Activated CD8-positive, alpha-beta memory T cell treated with anti-CD3 and anti-CD28 coated beads, Interleukin-2, amount 50 U/mL, for 48 hours (primary cell): ENCODE measurements around the gene CST7.
A peak's percentile ranks its signal among the peaks of the same experiment; 100 is the strongest.
"Not testable (repeated sequence)": the region's sequence is repeated elsewhere in the genome, so short reads cannot be mapped to it uniquely, and the experiment has no call there.

Experiments
- DNase-seq: peaks from one replicate; pipeline ENCODE4 v3.0.0-alpha.2; 2020

Gene CST7

DNA sequence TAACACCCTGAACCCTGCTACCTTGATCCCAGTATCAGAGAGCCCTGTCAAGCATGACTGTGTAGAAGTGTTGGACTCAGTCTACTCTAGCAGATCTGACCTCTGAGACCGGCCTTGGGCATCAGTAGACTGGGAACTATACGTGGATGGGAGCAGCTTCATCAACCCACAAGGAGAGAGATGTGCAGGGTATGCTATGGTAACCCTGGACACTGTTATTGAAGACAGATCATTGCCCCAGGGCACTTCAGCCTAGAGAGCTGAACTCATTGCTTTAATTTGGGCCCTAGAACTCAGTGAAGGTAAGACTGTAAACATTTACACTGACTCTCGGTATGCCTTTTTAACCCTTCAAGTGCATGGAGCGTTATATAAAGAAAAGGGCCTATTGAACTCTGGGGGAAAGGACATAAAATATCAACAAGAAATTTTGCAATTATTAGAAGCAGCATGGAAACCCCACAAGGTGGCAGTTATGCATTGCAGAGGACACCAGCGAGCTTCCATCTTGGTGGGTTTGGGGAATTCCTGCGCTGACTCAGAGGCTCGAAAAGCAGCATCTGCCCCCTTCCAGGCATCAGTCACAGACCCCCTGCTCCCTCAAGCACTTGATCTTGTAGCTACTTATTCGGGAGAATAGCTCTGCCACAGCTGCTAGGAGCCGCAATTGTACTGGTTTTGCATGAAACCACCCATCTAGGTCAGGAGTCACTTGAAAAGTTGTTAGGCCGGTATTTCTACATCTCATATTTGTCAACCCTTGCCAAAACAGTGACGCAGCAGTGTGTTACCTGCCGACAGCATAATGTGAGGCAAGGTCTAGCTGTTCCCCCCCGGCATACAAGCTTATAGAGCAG lies 19.0 kb upstream of the CST7 start:
- not testable (repeated sequence) for DNase-seq

DNA sequence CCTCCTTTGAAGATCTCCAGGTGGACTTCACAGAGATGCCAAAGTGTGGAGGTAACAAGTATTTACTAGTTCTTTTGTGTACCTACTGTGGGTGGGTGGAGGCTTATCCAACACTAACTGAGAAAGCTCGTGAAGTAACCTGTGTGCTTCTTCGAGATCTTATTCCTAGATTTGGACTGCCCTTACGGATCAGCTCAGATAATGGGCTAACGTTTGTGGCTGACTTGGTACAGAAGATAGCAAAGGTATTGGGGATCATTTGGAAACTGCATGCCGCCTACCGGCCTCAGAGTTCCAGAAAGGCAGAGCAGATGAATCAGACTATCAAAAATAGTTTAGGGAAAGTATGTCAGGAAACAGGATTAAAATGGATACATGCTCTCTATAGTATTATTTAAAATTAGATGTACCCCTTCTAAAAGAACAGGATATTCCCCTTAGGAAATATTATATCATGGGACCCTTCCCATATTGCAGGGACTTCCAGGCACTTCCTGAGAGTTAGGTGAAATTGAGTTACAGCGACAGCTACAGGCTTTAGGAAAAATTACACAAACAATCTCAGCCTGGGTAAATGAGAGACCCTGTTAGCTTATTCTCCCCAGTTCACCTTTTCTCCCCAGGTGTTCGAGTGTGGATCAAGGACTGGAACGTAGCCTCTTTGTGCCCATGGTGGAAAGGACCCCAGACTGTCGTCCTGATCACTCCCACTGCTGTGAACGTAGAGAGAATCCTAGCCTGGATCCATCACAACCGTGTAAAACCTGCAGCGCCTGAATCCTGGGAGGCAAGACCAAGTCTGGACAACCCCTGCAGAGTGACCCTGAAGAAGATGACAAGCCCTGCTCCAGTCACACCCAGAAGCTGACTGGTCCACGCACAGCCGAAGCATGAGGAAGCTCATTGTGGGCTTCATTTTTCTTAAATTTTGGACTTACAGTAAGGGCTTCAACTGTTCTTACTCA lies 18.1 kb upstream of the CST7 start:
- DNase-seq: not testable (repeated sequence)

DNA sequence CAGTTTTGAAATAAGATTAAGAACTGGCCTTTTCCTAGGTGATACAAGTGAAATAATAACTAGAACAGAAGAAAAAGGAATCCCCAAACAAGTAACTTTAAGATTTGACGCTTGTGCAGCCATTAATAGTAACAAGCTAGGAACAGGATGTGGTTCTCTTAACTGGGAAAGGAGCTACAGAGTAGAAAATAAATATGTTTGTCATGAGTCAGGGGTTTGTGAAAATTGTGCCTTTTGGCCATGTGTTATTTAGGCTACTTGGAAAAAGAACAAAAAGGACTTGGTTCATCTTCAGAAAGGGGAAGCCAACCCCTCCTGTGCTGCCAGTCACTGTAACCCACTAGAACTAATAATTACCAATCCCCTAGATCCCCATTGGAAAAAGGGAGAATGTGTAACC lies 17.2 kb upstream of the CST7 start:
- not testable (repeated sequence) for DNase-seq

- no peak for DNase-seq
Measured at GRCh38 chr20:24933266-24933908, 15.7 kb upstream of the CST7 start.

DNA sequence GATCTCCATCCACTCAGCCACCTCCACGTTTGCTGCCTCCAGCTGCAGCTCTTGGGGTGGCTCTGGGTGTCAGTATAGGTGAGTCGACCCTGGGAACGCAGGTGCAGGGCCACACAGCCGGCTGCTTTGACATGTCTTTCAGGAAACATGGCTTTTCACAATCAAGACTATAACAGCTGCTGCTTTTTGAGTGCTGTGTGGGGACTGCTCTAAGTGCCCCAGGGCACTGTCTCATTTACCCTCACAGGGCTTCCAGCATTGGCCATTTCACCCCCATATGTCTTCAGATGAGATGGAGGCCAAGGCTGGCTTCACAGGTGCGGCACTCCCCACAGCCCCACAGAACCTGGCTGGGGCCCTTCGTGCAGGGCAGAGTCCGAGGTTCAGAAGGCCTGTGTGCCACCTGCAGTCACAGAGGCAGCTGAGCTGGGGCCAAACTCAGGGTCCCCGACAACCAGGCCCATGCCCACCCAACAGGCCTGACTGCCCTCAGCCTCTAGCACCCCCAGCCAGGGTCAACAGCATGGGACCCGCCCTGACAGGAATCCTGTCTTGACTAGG lies 14.9 kb upstream of the CST7 start:
- no peak for DNase-seq

DNA sequence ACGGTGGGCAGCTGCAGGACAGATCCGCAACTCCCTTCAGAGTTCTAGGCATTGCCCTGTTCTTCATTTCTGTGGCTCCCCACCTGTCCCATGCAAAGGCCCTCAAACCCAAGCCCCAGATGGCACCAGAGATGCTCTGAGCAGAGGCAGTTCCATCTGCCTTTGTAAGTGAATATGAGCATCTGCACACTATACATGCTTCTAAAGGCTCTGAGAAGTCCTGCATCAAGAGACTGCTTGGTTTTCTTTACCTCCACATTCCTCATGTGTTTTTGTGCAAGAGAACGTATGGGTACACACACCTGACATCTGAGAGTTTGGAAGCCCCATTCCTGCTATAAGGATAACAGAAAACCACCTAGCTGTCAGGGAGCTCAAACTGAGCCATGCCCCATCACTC lies 14.4 kb upstream of the CST7 start:
- DNase-seq: no peak

GRCh38 chr20:24935140-24935539 lies 13.9 kb upstream of the CST7 start:
- DNase-seq: no peak

DNA sequence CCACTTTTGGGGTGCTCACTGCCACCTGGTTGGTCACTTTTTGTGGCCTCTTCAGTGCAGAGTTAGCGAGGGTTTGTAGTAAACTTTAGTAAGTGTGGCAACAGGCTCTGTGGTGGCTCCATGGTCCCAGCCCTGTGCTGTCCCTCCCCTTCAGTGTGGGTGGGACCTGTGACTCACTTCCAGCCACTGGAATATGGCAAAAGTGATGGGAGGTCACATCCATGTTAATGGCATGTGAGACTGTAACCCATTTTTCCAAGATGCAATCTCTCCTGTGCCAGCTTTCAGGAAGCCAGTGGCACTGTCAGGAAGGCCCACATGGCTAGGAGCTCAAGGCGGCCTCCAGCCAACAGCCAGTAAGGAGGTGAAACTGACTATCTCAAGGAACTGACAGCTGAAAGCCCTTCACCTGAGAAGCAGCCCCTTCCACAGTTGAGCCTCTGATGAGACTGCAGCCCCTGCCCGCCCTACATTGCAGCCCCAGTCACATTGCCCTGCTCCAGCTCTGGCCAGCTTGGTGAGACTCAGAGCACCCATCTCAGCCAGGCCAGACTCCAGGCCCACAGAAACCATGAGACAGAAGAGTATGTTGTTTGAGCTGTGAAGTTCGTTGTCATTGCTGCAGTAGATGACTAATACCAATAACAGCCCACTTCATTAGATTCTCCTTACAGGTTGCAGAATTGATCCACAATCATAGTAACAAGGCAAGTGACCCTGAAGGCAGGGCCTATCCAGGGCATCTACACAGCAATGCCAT lies 13.1 kb upstream of the CST7 start:
- DNase-seq: no peak

- no peak for DNase-seq
Measured at GRCh38 chr20:24936526-24937407, 12.3 kb upstream of the CST7 start.

DNA sequence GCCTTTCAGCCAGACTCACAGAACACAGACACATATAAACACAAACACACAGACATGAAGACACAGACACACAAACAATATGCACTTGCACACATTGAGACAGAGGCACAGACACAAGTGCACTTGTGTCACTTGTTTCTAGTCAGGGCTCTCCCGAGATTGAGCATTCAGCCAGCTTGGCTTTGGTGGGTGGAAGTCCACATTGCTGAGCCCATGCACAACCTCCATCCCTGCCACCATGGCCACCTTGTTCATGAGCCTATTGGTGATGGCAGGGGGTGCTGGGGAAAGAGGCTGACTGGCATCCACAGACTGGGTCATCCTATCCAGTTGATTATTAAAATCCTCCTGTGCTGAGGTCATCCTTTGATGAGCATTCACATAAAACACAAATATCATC lies 11.5 kb upstream of the CST7 start:
- no peak for DNase-seq

GRCh38 chr20:24938498-24938897 lies 10.6 kb upstream of the CST7 start:
- no peak for DNase-seq

DNA sequence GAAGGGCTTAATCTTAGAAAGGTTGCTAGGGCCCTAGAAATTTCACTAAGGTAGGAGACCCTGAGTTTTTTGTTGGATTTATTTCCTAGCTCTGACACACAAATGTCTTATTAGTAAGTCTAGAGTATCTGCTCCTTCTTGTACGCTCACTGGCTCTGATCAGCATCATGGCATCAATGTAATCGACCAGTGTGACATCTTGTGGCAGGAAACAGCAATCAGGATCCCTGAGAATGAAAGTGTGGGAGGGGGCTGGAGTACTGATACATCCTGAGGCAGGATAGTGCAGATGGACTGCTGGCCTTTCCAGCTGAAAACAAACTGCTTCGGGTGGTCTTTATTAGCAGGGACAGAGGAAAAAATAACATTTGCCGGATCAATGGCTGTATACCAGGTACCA lies 10.0 kb upstream of the CST7 start:
- DNase-seq: no peak

- DNase-seq: no peak
Measured at GRCh38 chr20:24942679-24943078, 6.4 kb upstream of the CST7 start.

DNA sequence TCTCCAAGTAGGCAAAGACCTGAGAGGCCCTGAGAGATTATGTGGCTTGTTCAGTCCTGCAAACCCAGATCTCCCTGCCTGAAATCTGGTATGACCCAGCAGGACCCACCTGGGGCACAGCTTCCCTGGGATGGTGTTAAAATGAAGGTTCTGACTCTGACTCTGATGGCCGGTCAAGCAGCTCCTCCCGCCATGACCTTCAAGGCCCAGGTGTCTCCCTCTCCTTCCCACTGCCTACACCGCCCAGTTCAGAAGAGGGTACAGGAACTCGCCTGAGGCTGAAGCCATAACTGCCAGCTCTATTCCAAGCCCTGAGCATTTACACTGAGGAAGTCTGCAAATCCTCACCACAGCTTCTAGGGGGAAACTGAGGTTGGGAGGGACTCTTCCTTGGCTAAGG lies 5.9 kb upstream of the CST7 start:
- no peak for DNase-seq

DNA sequence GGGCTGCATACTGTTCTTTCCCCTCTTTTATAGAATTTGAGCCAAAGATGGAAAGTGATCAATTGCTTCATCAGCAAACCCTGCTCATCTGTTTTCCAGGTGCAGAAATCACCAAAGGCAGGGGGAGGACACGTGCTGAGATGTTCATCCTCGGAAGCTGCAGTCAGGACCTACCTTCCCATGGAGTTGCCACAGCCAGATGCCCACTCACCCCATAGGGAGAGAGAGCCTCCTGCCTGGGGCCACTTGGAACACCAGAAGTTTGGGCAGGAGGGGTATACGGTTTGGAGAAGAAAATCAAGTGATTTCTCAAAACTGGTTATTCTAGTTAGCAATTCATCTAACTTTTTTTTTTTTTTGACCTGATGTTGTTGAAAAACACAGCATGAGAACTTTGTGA lies 5.3 kb upstream of the CST7 start:
- no peak for DNase-seq

GRCh38 chr20:24946376-24946775 lies 2.7 kb upstream of the CST7 start:
- DNase-seq: not testable (repeated sequence)

DNA sequence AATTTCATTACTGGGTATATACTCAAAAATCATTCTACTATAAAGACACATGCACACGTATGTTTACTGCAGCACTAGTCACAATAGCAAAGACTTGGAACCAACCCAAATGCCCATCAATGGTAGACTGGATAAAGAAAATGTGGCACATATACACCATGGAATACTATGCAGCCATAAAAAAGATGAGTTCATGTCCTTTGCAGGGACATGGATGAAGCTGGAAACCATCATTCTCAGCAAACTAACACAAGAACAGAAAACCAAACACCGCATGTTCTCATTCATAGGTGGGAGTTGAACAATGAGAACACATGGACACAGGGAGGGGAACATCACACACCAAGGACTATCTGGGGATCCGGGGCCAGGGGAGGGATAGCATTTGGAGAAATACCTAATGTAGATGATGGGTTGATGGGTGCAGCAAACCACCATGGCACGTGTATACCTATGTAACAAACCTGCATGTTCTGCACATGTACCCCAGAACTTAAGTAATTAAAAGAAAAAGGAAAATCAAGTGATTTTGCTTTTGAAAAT lies 602 bp upstream of the CST7 start:
- peak; percentile 51 for DNase-seq

DNA sequence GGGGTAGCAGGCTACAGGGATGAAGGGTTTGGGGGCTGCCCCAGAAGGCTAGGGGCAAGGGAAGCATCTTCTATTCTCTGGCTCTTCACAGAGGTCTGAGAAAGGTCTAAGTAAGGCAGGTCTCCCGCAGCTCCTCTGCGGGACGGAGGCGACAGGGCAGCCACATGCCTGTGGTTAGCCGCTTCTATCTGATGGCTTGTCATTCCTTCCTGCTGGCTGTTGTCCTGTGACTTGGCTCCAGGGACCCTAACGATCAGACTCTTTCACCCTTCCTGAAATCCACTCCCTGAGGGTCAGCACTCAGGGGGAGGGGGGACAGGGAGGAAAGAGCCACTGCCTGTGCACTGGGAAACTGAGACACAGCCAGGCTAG lies 673 bp downstream of the CST7 start:
- peak; percentile 69 for DNase-seq

GRCh38 chr20:24950128-24950835 lies 1.2 kb downstream of the CST7 start:
- peak; percentile 61 for DNase-seq

DNA sequence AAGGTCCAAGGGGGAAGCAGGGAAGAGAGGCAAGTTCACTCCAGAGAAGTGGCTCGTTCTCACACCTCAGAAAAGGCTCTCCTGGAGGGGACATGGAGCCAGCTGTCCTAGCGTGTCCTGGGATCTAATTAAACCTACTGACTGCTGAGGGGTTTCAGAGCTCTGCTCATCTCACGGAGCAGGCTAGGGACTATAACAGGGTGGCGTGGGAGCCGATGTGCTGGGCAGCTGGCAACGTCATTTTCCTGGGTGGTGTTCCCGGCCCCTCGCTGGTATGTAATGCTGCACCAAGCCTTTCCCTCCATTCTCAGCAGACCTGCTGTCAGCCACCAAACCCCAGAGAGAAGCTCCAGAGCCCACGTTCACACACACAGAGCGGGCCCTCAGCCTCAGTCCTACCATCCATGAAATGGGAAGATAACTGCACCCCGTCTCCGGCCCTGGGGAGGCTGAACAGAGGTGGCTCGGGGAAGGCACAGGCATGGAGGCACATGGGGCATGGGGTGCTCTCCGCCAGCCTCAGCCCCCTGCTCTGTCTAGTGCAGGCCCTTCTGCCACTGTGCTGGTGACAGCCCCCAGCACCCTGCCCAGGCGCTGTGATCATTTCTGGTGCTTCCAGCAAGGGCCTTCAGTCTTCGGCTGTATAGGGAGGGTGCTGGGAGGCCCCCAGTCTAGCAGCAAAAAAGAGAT lies 1.9 kb downstream of the CST7 start:
- DNase-seq: peak; percentile 58
